ENCODE data around the gene IQSEC1. TPM values are rescaled to one million over a fixed set of nuclear protein-coding genes. Genes with fewer than 3 reads are reported as not detected.

IQSEC1 gene
- total and polyA plus RNA-seq, 10 of the 15 experiments (the other 5 are each of a cell fraction or from before 2014, with no cell fraction given) = 0.92 to 55.2 (median 8.5) TPM

DNA sequence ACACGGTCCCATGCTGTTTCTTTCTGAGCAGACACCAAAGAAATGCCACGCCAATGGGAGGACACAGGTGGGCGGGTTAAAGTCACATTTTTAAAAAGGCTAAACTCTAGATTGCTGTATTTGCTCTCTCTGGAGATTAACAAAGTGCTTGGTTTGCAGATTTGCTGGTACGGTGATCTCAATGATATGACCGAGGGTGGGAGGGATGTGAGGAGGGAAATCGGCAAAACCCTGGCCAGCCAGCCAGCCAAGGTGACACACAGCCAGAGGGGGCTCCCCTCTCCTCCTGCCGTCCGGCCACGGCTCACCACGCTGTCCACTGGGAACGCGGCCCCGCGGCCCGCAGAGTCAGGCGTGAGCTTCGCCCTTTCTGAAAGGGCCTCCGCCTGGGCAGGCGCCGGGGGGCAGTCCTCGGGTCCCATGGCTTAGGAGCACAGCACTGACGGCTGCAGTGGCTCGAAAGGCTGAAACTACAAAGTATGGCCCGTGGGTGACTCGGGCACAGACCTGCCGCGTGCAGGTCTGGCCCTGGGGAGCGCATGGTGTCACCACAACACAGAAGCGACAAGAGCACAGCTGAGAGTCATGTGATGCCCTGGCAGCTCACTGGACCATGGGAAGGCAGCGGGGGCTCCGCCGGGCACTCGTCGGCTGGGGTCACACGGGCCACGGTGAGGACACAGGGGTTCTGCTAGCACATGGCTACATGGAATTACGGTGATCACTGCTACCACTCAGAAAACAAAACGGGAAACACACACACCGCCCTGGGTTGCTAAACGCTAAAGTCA lies 174.1 kb downstream of the IQSEC1 start (continued):
- TF ChIP-seq, protein P1, sequence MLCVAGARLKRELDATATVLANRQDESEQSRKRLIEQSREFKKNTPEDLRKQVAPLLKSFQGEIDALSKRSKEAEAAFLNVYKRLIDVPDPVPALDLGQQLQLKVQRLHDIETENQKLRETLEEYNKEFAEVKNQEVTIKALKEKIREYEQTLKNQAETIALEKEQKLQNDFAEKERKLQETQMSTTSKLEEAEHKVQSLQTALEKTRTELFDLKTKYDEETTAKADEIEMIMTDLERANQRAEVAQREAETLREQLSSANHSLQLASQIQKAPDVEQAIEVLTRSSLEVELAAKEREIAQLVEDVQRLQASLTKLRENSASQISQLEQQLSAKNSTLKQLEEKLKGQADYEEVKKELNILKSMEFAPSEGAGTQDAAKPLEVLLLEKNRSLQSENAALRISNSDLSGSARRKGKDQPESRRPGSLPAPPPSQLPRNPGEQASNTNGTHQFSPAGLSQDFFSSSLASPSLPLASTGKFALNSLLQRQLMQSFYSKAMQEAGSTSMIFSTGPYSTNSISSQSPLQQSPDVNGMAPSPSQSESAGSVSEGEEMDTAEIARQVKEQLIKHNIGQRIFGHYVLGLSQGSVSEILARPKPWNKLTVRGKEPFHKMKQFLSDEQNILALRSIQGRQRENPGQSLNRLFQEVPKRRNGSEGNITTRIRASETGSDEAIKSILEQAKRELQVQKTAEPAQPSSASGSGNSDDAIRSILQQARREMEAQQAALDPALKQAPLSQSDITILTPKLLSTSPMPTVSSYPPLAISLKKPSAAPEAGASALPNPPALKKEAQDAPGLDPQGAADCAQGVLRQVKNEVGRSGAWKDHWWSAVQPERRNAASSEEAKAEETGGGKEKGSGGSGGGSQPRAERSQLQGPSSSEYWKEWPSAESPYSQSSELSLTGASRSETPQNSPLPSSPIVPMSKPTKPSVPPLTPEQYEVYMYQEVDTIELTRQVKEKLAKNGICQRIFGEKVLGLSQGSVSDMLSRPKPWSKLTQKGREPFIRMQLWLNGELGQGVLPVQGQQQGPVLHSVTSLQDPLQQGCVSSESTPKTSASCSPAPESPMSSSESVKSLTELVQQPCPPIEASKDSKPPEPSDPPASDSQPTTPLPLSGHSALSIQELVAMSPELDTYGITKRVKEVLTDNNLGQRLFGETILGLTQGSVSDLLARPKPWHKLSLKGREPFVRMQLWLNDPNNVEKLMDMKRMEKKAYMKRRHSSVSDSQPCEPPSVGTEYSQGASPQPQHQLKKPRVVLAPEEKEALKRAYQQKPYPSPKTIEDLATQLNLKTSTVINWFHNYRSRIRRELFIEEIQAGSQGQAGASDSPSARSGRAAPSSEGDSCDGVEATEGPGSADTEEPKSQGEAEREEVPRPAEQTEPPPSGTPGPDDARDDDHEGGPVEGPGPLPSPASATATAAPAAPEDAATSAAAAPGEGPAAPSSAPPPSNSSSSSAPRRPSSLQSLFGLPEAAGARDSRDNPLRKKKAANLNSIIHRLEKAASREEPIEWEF (IDR thresholded peaks at IDR 0.05; ENCODE audit: insufficient replicate concordance, low read depth, low read length) = no peak
- no peak for TF ChIP-seq CREM (IDR thresholded peaks at IDR 0.05; ENCODE audit: low read depth)

DNA sequence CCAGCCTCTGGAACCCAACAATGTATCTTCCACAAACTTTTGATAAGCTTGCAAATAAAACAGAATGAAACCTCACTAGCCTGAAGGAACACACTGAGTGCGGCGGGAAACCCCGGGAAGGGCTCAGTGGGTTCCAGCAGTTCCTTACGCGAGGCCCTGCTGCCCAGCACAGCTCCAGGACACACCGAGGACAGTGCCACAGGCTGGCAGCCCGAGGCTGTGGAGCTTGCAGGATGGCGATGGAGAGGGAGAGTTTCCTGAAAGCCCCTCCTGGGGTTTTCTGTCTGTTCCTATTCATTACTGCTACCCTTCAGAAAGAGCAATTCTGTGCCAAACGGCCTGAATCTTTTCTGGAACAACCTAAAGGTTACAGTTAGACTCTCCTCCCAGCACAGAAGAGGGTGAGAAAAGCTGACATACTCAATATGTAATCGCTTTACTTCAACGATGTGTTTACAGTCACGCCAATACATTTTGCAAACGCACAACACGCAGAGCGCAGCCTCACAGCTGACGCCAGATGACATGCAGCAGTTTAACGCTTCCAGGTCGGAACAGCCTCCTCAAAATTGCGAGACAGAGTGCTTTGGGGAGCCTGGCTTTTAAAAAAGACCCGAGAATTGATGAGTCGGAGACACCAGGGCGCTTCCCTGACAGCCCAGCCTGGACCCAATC lies 174.8 kb downstream of the IQSEC1 start:
- H3K27ac ChIP-seq (ENCODE audit: control insufficient read depth, insufficient read depth) = no peak overlapping the region
- no peak overlapping the region for H3K9ac ChIP-seq (ENCODE audit: control insufficient read depth, insufficient read depth, low read length)
- H3K4me3 ChIP-seq = no peak overlapping the region
- peaks cover 2 to 6% of the 10 kb centered on the region in 2 experiments; a peak in 3 of 4 replicates for H3K36me3 ChIP-seq (ENCODE audit: control insufficient read depth in 2 of 2, insufficient read depth in 2 of 2, low read length in 1 of 2)
- no peaks in the 10 kb centered on the region for H4K20me1 ChIP-seq (ENCODE audit: control insufficient read depth, insufficient read depth)
- H3K4me2 ChIP-seq (ENCODE audit: control insufficient read depth, insufficient read depth) = no peak overlapping the region
- H3K27me3 ChIP-seq (replicated peaks in 1 of 2; ENCODE audit: control insufficient read depth in 2 of 2, insufficient read depth in 2 of 2, low read length in 1 of 2) = no peaks in the 10 kb centered on the region
- no peaks in the 10 kb centered on the region for H3K79me2 ChIP-seq (ENCODE audit: control insufficient read depth, insufficient read depth, low read length)
- RAD21 ChIA-PET (ENCODE audit: unreplicated experiment) = no interaction called here
- TSS peak; percentile 27 for BruUV-seq (replicated peaks)
- DNase-seq (ENCODE audit: low read depth, low spot score) (no peak), FAIRE-seq (no peak), ATAC-seq (no peak)
- no peaks in the 10 kb centered on the region for H3K9me3 ChIP-seq (replicated peaks; ENCODE audit: control insufficient read depth, insufficient read depth, low read length)
- intact Hi-C loops (cut with micrococcal nuclease; ENCODE audit: unreplicated experiment) = no loop called here
- H3K4me1 ChIP-seq (ENCODE audit: control insufficient read depth, insufficient read depth, low read length) = no peaks in the 10 kb centered on the region
- POLR2A ChIA-PET = no interaction called here
- CTCF ChIA-PET = interaction anchor here (1.2 kb wide), 1 partner anchor 30 kb away, joined by 4 read pairs; no protein-coding TSS in a partner anchor
- 85% methylated on average over 22 of the region's 22 CpGs for WGBS (ENCODE audit: insufficient coverage, insufficient replicate concordance, low lambda C conversion rate, missing lambda C conversion rate)
- in situ Hi-C loops (cut with MboI) = no loop called here
- SMC1A ChIA-PET (ENCODE audit: uncharacterized antibody, unreplicated experiment) = interaction anchor here (0.8 to 1.3 kb wide), 2 partner anchors 11 to 97 kb away, joined by 3 read pairs; no protein-coding TSS in a partner anchor
- no peak overlapping the region for H2AFZ ChIP-seq (ENCODE audit: control insufficient read depth, low read depth, low read length)
- TF ChIP-seq CREM (IDR thresholded peaks at IDR 0.05; ENCODE audit: low read depth) = no peak
- TF ChIP-seq SP1 (IDR thresholded peaks at IDR 0.05; ENCODE audit: low read depth, low read length) = no peak
- no peak for TF ChIP-seq GABPA (IDR thresholded peaks at IDR 0.05; ENCODE audit: low read depth)
- no peak for TF ChIP-seq MXI1 (IDR thresholded peaks at IDR 0.05; ENCODE audit: low read depth, low read length)
- TF ChIP-seq BHLHE40 (IDR thresholded peaks at IDR 0.05; ENCODE audit: borderline replicate concordance in 1 of 2, low read depth in 2 of 2, low read length in 1 of 2) = no peak
- TF ChIP-seq SMC3 (IDR thresholded peaks at IDR 0.05; ENCODE audit: borderline replicate concordance, low read length) = no peak
- TF ChIP-seq, protein P2, sequence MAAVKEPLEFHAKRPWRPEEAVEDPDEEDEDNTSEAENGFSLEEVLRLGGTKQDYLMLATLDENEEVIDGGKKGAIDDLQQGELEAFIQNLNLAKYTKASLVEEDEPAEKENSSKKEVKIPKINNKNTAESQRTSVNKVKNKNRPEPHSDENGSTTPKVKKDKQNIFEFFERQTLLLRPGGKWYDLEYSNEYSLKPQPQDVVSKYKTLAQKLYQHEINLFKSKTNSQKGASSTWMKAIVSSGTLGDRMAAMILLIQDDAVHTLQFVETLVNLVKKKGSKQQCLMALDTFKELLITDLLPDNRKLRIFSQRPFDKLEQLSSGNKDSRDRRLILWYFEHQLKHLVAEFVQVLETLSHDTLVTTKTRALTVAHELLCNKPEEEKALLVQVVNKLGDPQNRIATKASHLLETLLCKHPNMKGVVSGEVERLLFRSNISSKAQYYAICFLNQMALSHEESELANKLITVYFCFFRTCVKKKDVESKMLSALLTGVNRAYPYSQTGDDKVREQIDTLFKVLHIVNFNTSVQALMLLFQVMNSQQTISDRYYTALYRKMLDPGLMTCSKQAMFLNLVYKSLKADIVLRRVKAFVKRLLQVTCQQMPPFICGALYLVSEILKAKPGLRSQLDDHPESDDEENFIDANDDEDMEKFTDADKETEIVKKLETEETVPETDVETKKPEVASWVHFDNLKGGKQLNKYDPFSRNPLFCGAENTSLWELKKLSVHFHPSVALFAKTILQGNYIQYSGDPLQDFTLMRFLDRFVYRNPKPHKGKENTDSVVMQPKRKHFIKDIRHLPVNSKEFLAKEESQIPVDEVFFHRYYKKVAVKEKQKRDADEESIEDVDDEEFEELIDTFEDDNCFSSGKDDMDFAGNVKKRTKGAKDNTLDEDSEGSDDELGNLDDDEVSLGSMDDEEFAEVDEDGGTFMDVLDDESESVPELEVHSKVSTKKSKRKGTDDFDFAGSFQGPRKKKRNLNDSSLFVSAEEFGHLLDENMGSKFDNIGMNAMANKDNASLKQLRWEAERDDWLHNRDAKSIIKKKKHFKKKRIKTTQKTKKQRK (IDR thresholded peaks at IDR 0.05; ENCODE audit: low read depth, low read length) = no peak
- no peak for TF ChIP-seq IRF3 (IDR thresholded peaks at IDR 0.05)
- no peak for TF ChIP-seq BRCA1 (IDR thresholded peaks at IDR 0.05; ENCODE audit: low read depth, low read length)

Data from GM12878 (cell line).